Karpas-422 (cell line): ENCODE data around the gene SLK. TPM values are rescaled to one million over a fixed set of nuclear protein-coding genes. Genes with fewer than 3 reads are reported as not detected.

Experiments used
- DNase-seq: peaks from one replicate; pipeline ENCODE4 v3.0.0-alpha.2; 2015
- H2AFZ ChIP-seq: fragments of 200-600 bp; sonication (generic); 2 replicates; pipeline ENCODE4 v1.6.1; 2014; ENCODE audit warnings: antibody characterized with exemption, low read length, mixed read lengths
- H3K27ac ChIP-seq: fragments of 200-600 bp; sonication (generic); 2 replicates; pipeline ENCODE4 v1.5.1; 2014; ENCODE audit warnings: mild to moderate bottlenecking, low read length, moderate library complexity
- H3K27me3 ChIP-seq: fragments of 200-600 bp; sonication (generic); 2 replicates; pipeline ENCODE4 v1.6.1; 2014; ENCODE audit warnings: low read length, mixed read lengths
- H3K36me3 ChIP-seq: fragments of 200-600 bp; sonication (generic); 2 replicates; pipeline ENCODE4 v1.6.1; 2014; ENCODE audit warnings: low read length, mixed read lengths; ENCODE audit not compliant: insufficient read depth
- H3K4me1 ChIP-seq: fragments of 200-600 bp; sonication (generic); 2 replicates; pipeline ENCODE4 v1.6.1; 2014; ENCODE audit warnings: mild to moderate bottlenecking, low read length, mixed read lengths
- H3K4me2 ChIP-seq: fragments of 200-600 bp; sonication (generic); 2 replicates; pipeline ENCODE4 v1.6.1; 2014; ENCODE audit warnings: low read length, low read depth, mild to moderate bottlenecking; ENCODE audit not compliant: poor library complexity, severe bottlenecking
- H3K4me3 ChIP-seq: fragments of 200-600 bp; sonication (generic); 2 replicates; pipeline ENCODE4 v1.5.1; 2014; ENCODE audit warnings: mild to moderate bottlenecking, antibody characterized with exemption, low read length, mixed read lengths
- H3K79me2 ChIP-seq: fragments of 200-600 bp; sonication (generic); 2 replicates; pipeline ENCODE4 v1.6.1; 2014; ENCODE audit warnings: mild to moderate bottlenecking, low read length, mixed read lengths
- H3K9ac ChIP-seq: fragments of 200-600 bp; sonication (generic); 2 replicates; pipeline ENCODE4 v1.6.0; 2014; ENCODE audit warnings: low read length
- H3K9me2 ChIP-seq: fragments of 200-600 bp; sonication (generic), shearing (Covaris generic); replicated peaks from 2 replicates; pipeline ENCODE4 v1.6.0; 2014; ENCODE audit warnings: mild to moderate bottlenecking, low read length, moderate library complexity; ENCODE audit not compliant: insufficient read depth
- H3K9me3 ChIP-seq: fragments of 300-700, 200-600 bp; sonication (generic); 2 replicates; pipeline ENCODE4 v1.6.1; 2014; ENCODE audit warnings: low read length, mixed read lengths
- H4K20me1 ChIP-seq: fragments of 200-600 bp; sonication (generic); 2 replicates; pipeline ENCODE4 v1.6.1; 2014; ENCODE audit warnings: mild to moderate bottlenecking, antibody characterized with exemption, low read length, low read depth; ENCODE audit not compliant: insufficient read depth
- small RNA-seq: library from RNA; depleted of rRNA; stranded (forward); fragments of <200 nt; gene quantifications from one replicate; pipeline ENCODE3, GENCODE V24; 2014
- total RNA-seq: library from RNA; depleted of rRNA; stranded (reverse); fragments of >200 nt; shearing (Covaris generic); gene quantifications from 2 replicates; pipeline ENCODE4 v1.2.3, GENCODE V29; 2014; ENCODE audit warnings: low replicate concordance; rRNA removed

Gene SLK
- total RNA-seq, 1 experiment from 2014 or later = 28.1 TPM

- H3K4me1 ChIP-seq = no peaks in the 10 kb centered on the region
- no peaks in the 10 kb centered on the region for H4K20me1 ChIP-seq
- no peak overlapping the region for H3K4me3 ChIP-seq
- DNase-seq = no peak
- no peaks in the 10 kb centered on the region for H3K79me2 ChIP-seq
- no peaks in the 10 kb centered on the region for H3K9me2 ChIP-seq
- H3K27ac ChIP-seq = no peak overlapping the region
- no peaks in the 10 kb centered on the region for H3K36me3 ChIP-seq
- H3K9me3 ChIP-seq = no peaks in the 10 kb centered on the region
- no peaks in the 10 kb centered on the region for H3K27me3 ChIP-seq
- no peak overlapping the region for H3K4me2 ChIP-seq
- H3K9ac ChIP-seq = no peak overlapping the region
- H2AFZ ChIP-seq = no peak overlapping the region
These were observed 107.6 kb downstream of the SLK start for GRCh38 chr10:104074505-104074904.

- Histone ChIP-seq H4K20me1 (no peaks in the 10 kb centered on the region), H3K27me3 (no peaks in the 10 kb centered on the region), H3K4me3 (no peak overlapping the region), H3K4me2 (no peak overlapping the region), H3K36me3 (no peaks in the 10 kb centered on the region), H3K9ac (no peak overlapping the region), H3K9me2 (no peaks in the 10 kb centered on the region), H3K9me3 (no peaks in the 10 kb centered on the region), H2AFZ (no peak overlapping the region), H3K27ac (no peak overlapping the region), H3K4me1 (no peaks in the 10 kb centered on the region), H3K79me2 (no peaks in the 10 kb centered on the region)
- no peak for DNase-seq
These were observed 109.8 kb downstream of the SLK start for GRCh38 chr10:104076743-104077160.

GRCh38 chr10:104077247-104077646, 110.3 kb downstream of the SLK start:
- Histone ChIP-seq H4K20me1 (no peaks in the 10 kb centered on the region), H3K4me1 (no peaks in the 10 kb centered on the region), H3K36me3 (no peaks in the 10 kb centered on the region), H3K9me2 (no peaks in the 10 kb centered on the region), H3K79me2 (no peaks in the 10 kb centered on the region), H2AFZ (no peak overlapping the region), H3K27ac (no peak overlapping the region), H3K4me3 (no peak overlapping the region), H3K4me2 (no peak overlapping the region), H3K9me3 (no peaks in the 10 kb centered on the region), H3K9ac (no peak overlapping the region), H3K27me3 (no peaks in the 10 kb centered on the region)
- no peak for DNase-seq

DNA sequence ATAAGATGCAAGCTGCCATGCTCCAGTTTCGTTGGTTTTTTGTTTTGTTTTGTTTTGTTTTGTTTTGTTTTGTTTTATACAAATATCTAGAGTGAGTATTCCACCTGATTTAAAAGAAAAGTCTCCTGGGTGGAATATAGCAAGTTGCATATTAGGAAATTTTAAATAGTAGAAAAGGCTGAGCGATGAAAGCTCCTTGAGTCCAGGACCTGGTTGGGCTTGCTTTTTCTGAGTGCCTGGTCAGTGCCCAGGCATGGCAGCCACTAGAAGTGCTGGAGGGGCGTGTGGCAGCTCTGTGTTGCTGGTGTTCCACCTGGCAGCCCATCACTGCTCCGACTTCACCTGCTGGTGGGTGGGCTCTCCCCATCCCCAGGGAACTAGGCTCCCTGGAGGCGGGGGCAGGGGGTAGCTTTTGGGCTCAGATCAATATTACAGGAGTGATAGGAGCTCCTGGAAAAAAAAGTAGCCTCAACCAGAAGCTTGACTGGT, 110.8 kb downstream of the SLK start:
- Histone ChIP-seq H3K4me2 (no peak overlapping the region), H3K27ac (no peak overlapping the region), H3K79me2 (no peaks in the 10 kb centered on the region), H4K20me1 (no peaks in the 10 kb centered on the region), H3K27me3 (no peaks in the 10 kb centered on the region), H3K9me2 (no peaks in the 10 kb centered on the region), H3K9ac (no peak overlapping the region), H2AFZ (no peak overlapping the region), H3K4me3 (no peak overlapping the region), H3K9me3 (no peaks in the 10 kb centered on the region), H3K36me3 (no peaks in the 10 kb centered on the region), H3K4me1 (no peaks in the 10 kb centered on the region)
- DNase-seq = no peak

Small RNA genes lying within 50 kb of the gene (small RNA-seq; reads per million reads assigned to genes)
- gene RN7SL524P = not detected

Other genes with a start within 250 kb of the SLK start
- 0.07 and 0.22 TPM in 2 replicates for gene SH3PXD2A, start 111.6 kb upstream of the SLK start, total RNA-seq
- 35.0 and 38.6 TPM in 2 replicates for gene STN1, start 49.0 kb upstream of the SLK start, total RNA-seq
- gene COL17A1, start 118.7 kb downstream of the SLK start, total RNA-seq = not detected in 2 replicates
- 2.0 and 4.3 TPM in 2 replicates for gene SFR1, start 155.0 kb downstream of the SLK start, total RNA-seq